ENCODE data around the gene EMC6. TPM values are rescaled to one million over a fixed set of nuclear protein-coding genes. Genes with fewer than 3 reads are reported as not detected.

EMC6 gene
- total and polyA plus RNA-seq, 2 of the 13 experiments (the other 11 are each of a cell fraction or from before 2014, with no cell fraction given), result 45.1 to 47.7 TPM

DNA sequence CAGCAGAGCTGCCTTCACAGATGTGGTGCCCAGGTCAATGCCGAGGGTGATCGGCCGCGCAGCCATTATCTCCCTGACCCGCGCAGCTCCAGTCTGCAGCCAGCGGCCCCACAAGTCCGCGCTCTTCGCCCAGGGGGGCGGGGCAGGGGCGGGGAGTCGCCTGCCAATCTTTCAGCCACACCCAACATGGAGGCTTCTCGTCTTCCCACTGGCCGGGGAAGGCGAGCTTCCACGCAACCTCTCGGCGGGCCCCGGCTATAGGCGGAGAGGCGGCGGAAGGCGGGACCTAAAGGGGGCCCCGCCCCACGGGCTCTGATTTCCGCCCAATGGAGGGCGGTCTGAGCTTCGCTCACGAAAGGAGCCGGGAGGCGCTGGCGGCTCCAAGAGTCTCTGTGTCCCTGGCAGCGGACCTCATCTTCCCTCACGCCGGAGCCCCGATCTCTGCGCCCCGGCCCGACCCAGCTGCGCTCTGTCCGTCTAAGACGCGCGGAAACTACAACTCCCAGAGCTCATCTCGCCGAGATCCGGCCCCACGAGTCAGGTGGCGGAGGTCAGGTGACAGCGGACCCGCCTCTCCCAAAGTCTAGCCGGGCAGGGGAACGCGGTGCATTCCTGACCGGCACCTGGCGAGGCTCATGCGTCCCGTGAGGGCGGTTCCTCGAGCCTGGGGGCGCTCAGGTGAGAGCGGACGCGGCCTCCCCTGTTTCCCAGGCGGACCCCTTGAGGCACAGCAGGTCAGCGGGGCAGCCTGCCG is 32.3 kb upstream of the EMC6 start, which contains the start of the genes CTNS and SHPK (continued):
- TF ChIP-seq, protein P1, sequence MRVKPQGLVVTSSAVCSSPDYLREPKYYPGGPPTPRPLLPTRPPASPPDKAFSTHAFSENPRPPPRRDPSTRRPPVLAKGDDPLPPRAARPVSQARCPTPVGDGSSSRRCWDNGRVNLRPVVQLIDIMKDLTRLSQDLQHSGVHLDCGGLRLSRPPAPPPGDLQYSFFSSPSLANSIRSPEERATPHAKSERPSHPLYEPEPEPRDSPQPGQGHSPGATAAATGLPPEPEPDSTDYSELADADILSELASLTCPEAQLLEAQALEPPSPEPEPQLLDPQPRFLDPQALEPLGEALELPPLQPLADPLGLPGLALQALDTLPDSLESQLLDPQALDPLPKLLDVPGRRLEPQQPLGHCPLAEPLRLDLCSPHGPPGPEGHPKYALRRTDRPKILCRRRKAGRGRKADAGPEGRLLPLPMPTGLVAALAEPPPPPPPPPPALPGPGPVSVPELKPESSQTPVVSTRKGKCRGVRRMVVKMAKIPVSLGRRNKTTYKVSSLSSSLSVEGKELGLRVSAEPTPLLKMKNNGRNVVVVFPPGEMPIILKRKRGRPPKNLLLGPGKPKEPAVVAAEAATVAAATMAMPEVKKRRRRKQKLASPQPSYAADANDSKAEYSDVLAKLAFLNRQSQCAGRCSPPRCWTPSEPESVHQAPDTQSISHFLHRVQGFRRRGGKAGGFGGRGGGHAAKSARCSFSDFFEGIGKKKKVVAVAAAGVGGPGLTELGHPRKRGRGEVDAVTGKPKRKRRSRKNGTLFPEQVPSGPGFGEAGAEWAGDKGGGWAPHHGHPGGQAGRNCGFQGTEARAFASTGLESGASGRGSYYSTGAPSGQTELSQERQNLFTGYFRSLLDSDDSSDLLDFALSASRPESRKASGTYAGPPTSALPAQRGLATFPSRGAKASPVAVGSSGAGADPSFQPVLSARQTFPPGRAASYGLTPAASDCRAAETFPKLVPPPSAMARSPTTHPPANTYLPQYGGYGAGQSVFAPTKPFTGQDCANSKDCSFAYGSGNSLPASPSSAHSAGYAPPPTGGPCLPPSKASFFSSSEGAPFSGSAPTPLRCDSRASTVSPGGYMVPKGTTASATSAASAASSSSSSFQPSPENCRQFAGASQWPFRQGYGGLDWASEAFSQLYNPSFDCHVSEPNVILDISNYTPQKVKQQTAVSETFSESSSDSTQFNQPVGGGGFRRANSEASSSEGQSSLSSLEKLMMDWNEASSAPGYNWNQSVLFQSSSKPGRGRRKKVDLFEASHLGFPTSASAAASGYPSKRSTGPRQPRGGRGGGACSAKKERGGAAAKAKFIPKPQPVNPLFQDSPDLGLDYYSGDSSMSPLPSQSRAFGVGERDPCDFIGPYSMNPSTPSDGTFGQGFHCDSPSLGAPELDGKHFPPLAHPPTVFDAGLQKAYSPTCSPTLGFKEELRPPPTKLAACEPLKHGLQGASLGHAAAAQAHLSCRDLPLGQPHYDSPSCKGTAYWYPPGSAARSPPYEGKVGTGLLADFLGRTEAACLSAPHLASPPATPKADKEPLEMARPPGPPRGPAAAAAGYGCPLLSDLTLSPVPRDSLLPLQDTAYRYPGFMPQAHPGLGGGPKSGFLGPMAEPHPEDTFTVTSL (CRISPR knock-in tag; IDR thresholded peaks at IDR 0.05; ENCODE audit: borderline replicate concordance), result no peak
- TF ChIP-seq BRF2 (CRISPR knock-in tag; IDR thresholded peaks at IDR 0.05), result no peak
- TF ChIP-seq RAD51 (IDR thresholded peaks at IDR 0.05; ENCODE audit: borderline replicate concordance), result peak; percentile 97
- no peak for TF ChIP-seq SOX13 (IDR thresholded peaks at IDR 0.05)
- peak in 1 of 2 experiments; percentile 30; a peak in 1 of 4 replicates for TF ChIP-seq SOX13 (CRISPR knock-in tag; conservative IDR thresholded peaks at IDR 0.05 in 1 of 2, IDR thresholded peaks at IDR 0.05 in 1 of 2)
- no peak for TF ChIP-seq JUN (CRISPR knock-in tag; IDR thresholded peaks at IDR 0.05)
- TF ChIP-seq KDM5B (CRISPR knock-in tag; IDR thresholded peaks at IDR 0.05; ENCODE audit: borderline replicate concordance), result peak; percentile 86; the same call in 1 of the 2 replicates
- no peak; the same call in 1 of the 2 replicates for TF ChIP-seq ZNF232 (CRISPR knock-in tag; IDR thresholded peaks at IDR 0.05; ENCODE audit: borderline replicate concordance)
- peak; percentile 10; the same call in 1 of the 2 replicates for TF ChIP-seq ELF3 (CRISPR knock-in tag; IDR thresholded peaks at IDR 0.05)
- peak; percentile 91 for TF ChIP-seq ZSCAN22 (CRISPR knock-in tag; IDR thresholded peaks at IDR 0.05)
- no peak for TF ChIP-seq ZKSCAN8 (CRISPR knock-in tag; IDR thresholded peaks at IDR 0.05; ENCODE audit: borderline replicate concordance)
- peak; percentile 92; the same call in 1 of the 2 replicates for TF ChIP-seq KDM5A (IDR thresholded peaks at IDR 0.05; ENCODE audit: borderline replicate concordance, low read length)
- peak; percentile 87; the same call in 1 of the 2 replicates for TF ChIP-seq ZNF607 (CRISPR knock-in tag; IDR thresholded peaks at IDR 0.05; ENCODE audit: borderline replicate concordance)
- TF ChIP-seq RORA (CRISPR knock-in tag; IDR thresholded peaks at IDR 0.05), result no peak
- TF ChIP-seq ZNF615 (CRISPR knock-in tag; IDR thresholded peaks at IDR 0.05; ENCODE audit: borderline replicate concordance), result 0 out of 2 replicates have a peak, but pooled peaks have one; percentile 44
- TF ChIP-seq ZFP62 (CRISPR knock-in tag; IDR thresholded peaks at IDR 0.05), result no peak
- TF ChIP-seq, protein P2, sequence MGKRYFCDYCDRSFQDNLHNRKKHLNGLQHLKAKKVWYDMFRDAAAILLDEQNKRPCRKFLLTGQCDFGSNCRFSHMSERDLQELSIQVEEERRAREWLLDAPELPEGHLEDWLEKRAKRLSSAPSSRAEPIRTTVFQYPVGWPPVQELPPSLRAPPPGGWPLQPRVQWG (CRISPR knock-in tag; IDR thresholded peaks at IDR 0.05; ENCODE audit: borderline replicate concordance, low read depth), result no peak
- 0 out of 2 replicates have a peak, but pooled peaks have one; percentile 44 for TF ChIP-seq AHR (CRISPR knock-in tag; IDR thresholded peaks at IDR 0.05)
- no peak; the same call in 1 of the 2 replicates for TF ChIP-seq ZNF263 (CRISPR knock-in tag; IDR thresholded peaks at IDR 0.05)
- TF ChIP-seq, protein P3, sequence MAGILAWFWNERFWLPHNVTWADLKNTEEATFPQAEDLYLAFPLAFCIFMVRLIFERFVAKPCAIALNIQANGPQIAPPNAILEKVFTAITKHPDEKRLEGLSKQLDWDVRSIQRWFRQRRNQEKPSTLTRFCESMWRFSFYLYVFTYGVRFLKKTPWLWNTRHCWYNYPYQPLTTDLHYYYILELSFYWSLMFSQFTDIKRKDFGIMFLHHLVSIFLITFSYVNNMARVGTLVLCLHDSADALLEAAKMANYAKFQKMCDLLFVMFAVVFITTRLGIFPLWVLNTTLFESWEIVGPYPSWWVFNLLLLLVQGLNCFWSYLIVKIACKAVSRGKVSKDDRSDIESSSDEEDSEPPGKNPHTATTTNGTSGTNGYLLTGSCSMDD (CRISPR knock-in tag; IDR thresholded peaks at IDR 0.05), result no peak; the same call in 1 of the 2 replicates
- peak; percentile 41; the same call in 1 of the 2 replicates for TF ChIP-seq ZNF616 (CRISPR knock-in tag; IDR thresholded peaks at IDR 0.05; ENCODE audit: low read depth)

Measured in HepG2 (cell line).